Measurements from ENCODE around the gene FOXN4. TPM values are rescaled to one million over a fixed set of nuclear protein-coding genes. Genes with fewer than 3 reads are reported as not detected.

The FOXN4 gene
- total RNA-seq, 6 experiments from 2014 or later: not detected

- peaks cover 16% of the 10 kb centered on the region for H3K27me3 Mint-ChIP-seq (ENCODE audit: insufficient read depth)
- H3K36me3 Mint-ChIP-seq (ENCODE audit: low read depth): no peaks in the 10 kb centered on the region
- DNase-seq: no peak
- no peak overlapping the region for H3K4me3 Mint-ChIP-seq
- TF ChIP-seq CTCF (IDR thresholded peaks at IDR 0.05): no peak
- no peaks in the 10 kb centered on the region for H3K4me1 Mint-ChIP-seq (ENCODE audit: low read depth)
- no peak overlapping the region for H3K27ac Mint-ChIP-seq
- H3K9me3 Mint-ChIP-seq: peaks cover 8% of the 10 kb centered on the region; the same call in 1 of the 2 replicates
Observed at GRCh38 chr12:109287811-109288469, 21.1 kb downstream of the FOXN4 start.

- no peaks in the 10 kb centered on the region for H3K4me1 Mint-ChIP-seq (ENCODE audit: low read depth)
- no peak for DNase-seq
- no peak for TF ChIP-seq CTCF (IDR thresholded peaks at IDR 0.05)
- peaks cover 18% of the 10 kb centered on the region for H3K27me3 Mint-ChIP-seq (ENCODE audit: insufficient read depth)
- no peak overlapping the region for H3K27ac Mint-ChIP-seq
- peaks cover 8% of the 10 kb centered on the region; the same call in 1 of the 2 replicates for H3K9me3 Mint-ChIP-seq
- no peak overlapping the region for H3K4me3 Mint-ChIP-seq
- no peaks in the 10 kb centered on the region for H3K36me3 Mint-ChIP-seq (ENCODE audit: low read depth)
Observed at GRCh38 chr12:109287181-109287580, 21.9 kb downstream of the FOXN4 start.

GRCh38 chr12:109286652-109287051 lies 22.4 kb downstream of the FOXN4 start:
- Mint-ChIP-seq H3K4me1 (ENCODE audit: low read depth) (no peaks in the 10 kb centered on the region), H3K36me3 (ENCODE audit: low read depth) (no peaks in the 10 kb centered on the region), H3K27ac (no peak overlapping the region), H3K4me3 (no peak overlapping the region), H3K9me3 (peaks cover 8% of the 10 kb centered on the region; the same call in 1 of the 2 replicates), H3K27me3 (ENCODE audit: insufficient read depth) (peaks cover 17% of the 10 kb centered on the region)
- no peak for DNase-seq
- TF ChIP-seq CTCF (IDR thresholded peaks at IDR 0.05): no peak

- H3K27me3 Mint-ChIP-seq (ENCODE audit: insufficient read depth): peaks cover 16% of the 10 kb centered on the region
- DNase-seq: no peak
- H3K27ac Mint-ChIP-seq: no peak overlapping the region
- TF ChIP-seq CTCF (IDR thresholded peaks at IDR 0.05): no peak
- peaks cover 8% of the 10 kb centered on the region; the same call in 1 of the 2 replicates for H3K9me3 Mint-ChIP-seq
- no peaks in the 10 kb centered on the region for H3K4me1 Mint-ChIP-seq (ENCODE audit: low read depth)
- no peaks in the 10 kb centered on the region for H3K36me3 Mint-ChIP-seq (ENCODE audit: low read depth)
- H3K4me3 Mint-ChIP-seq: no peak overlapping the region
Observed at GRCh38 chr12:109286252-109286651, 22.8 kb downstream of the FOXN4 start.

- peaks cover 9% of the 10 kb centered on the region for H3K27me3 Mint-ChIP-seq (ENCODE audit: insufficient read depth)
Observed at GRCh38 chr12:109284392-109284791, 24.7 kb downstream of the FOXN4 start.

More at GRCh38 chr12:109284392-109284791, 24.7 kb downstream of the FOXN4 start:
- H3K9me3 Mint-ChIP-seq: peaks cover 8% of the 10 kb centered on the region; the same call in 1 of the 2 replicates
- no peaks in the 10 kb centered on the region for H3K4me1 Mint-ChIP-seq (ENCODE audit: low read depth)
- no peak for TF ChIP-seq CTCF (IDR thresholded peaks at IDR 0.05)
- no peak for DNase-seq
- no peak overlapping the region for H3K4me3 Mint-ChIP-seq
- no peaks in the 10 kb centered on the region for H3K36me3 Mint-ChIP-seq (ENCODE audit: low read depth)
- H3K27ac Mint-ChIP-seq: no peak overlapping the region
